CD4-positive, alpha-beta T cell (primary cell): ENCODE measurements around the gene ZNF446. TPM values are rescaled to one million over a fixed set of nuclear protein-coding genes. Genes with fewer than 3 reads are reported as not detected.
A peak's percentile ranks its signal among the peaks of the same experiment; 100 is the strongest.

Experiments used
- ATAC-seq: fragments of 200-7000 bp; cut with Tn5 transposase; one replicate; pipeline ENCODE4 v1.10.0; 2022; ENCODE audit warnings: mild to moderate bottlenecking; ENCODE audit not compliant: poor library complexity
- CTCF ChIA-PET: fragments of 350-600 bp; sonication (Branson Sonifier 250); formaldehyde crosslinking; loops from one replicate; lab custom pipeline; 2021; ENCODE audit warnings: antibody characterized with exemption, inconsistent platforms; lab: Charles Lee
- POLR2A ChIA-PET: fragments of 350-600 bp; sonication (Branson Sonifier 250); formaldehyde crosslinking; loops from one replicate; lab custom pipeline; 2021; ENCODE audit warnings: antibody characterized with exemption, inconsistent platforms; lab: Charles Lee
- DNase-seq, 14 experiments: peaks; one replicate each; pipeline ENCODE4 v3.0.0-alpha.2; 2013 to 2020; ENCODE audit warnings: mixed read lengths in 2 of 14
- H3K27ac ChIP-seq, 2 donors: one replicate each; pipeline versions ENCODE4 v1.5.1 to v1.7.0; 2013; ENCODE audit warnings: low read length in 2 of 2, low read depth in 1 of 2, mild to moderate bottlenecking in 1 of 2
- H3K27me3 ChIP-seq, 2 experiments: 1 replicate in 1 of 2; 2 replicates in 1 of 2; pipeline versions ENCODE4 v1.6.1 to v1.7.0; 2013; ENCODE audit warnings: low read length in 2 of 2, control low read depth in 1 of 2, mild to moderate bottlenecking in 1 of 2, moderate library complexity in 1 of 2; ENCODE audit not compliant: insufficient read depth in 2 of 2, control insufficient read depth in 1 of 2
- H3K36me3 ChIP-seq: one replicate; pipeline ENCODE4 v1.6.1; 2013; ENCODE audit warnings: low read length, control low read depth; ENCODE audit not compliant: insufficient read depth
- H3K4me1 ChIP-seq: one replicate; pipeline ENCODE4 v1.6.1; 2013; ENCODE audit warnings: low read length, control low read depth; ENCODE audit not compliant: insufficient read depth
- H3K4me3 ChIP-seq: one replicate; pipeline ENCODE4 v1.5.1; 2013; ENCODE audit warnings: mild to moderate bottlenecking, low read length, moderate library complexity
- H3K9me3 ChIP-seq, 2 experiments: 1 replicate in 1 of 2; 2 replicates in 1 of 2; pipeline versions ENCODE4 v1.6.1 to v1.7.0; 2013; ENCODE audit warnings: low read length in 2 of 2, mild to moderate bottlenecking in 2 of 2, control low read depth in 1 of 2, moderate library complexity in 1 of 2; ENCODE audit not compliant: control insufficient read depth in 1 of 2, insufficient read depth in 1 of 2
- H3K27ac Mint-ChIP-seq: one replicate; pipeline ENCODE4 v1.8.0; 2020; ENCODE audit warnings: mixed read lengths
- H3K27me3 Mint-ChIP-seq: one replicate; pipeline ENCODE4 v1.8.0; 2021; ENCODE audit warnings: mixed read lengths
- H3K36me3 Mint-ChIP-seq: one replicate; pipeline ENCODE4 v1.8.0; 2021; ENCODE audit warnings: low read depth, mixed read lengths
- H3K4me1 Mint-ChIP-seq: one replicate; pipeline ENCODE4 v1.8.0; 2021; ENCODE audit warnings: low read depth, mixed read lengths
- H3K4me3 Mint-ChIP-seq: one replicate; pipeline ENCODE4 v1.8.0; 2020; ENCODE audit warnings: mild to moderate bottlenecking, mixed read lengths
- H3K9me3 Mint-ChIP-seq: one replicate; pipeline ENCODE4 v1.8.0; 2020; ENCODE audit warnings: mixed read lengths
- CTCF ChIP-seq: fragments of 200-600 bp; IDR thresholded peaks from one replicate; pipeline ENCODE4 v1.8.0; 2022; ENCODE audit warnings: antibody characterized with exemption, mild to moderate bottlenecking
- intact Hi-C, 2 experiments: fragments of 100-400 bp; cut with DNase I in 1 of 2; cut with micrococcal nuclease in 1 of 2; formaldehyde crosslinking; loops; one replicate each; pipeline versions ENCODE4 v1.15.1 to v1.9.0; 2023 to 2025; cut with DNase I, micrococcal nuclease
- total RNA-seq, 174 experiments: library from RNA in 2 of 174; stranded (reverse) in 2 of 174; gene quantifications; one replicate each; pipeline ENCODE4 v1.2.3 and lab custom pipeline; 2021 to 2026

The ZNF446 gene
- total RNA-seq, 2 experiments from 2014 or later, result 13.6 to 14.6 TPM

- no peaks in the 10 kb centered on the region for H3K36me3 ChIP-seq
- POLR2A ChIA-PET, result no interaction called here
- H3K9me3 Mint-ChIP-seq, result no peaks in the 10 kb centered on the region
- ATAC-seq (no peak), DNase-seq (no peak)
- H3K9me3 ChIP-seq, result no peaks in the 10 kb centered on the region
- no peaks in the 10 kb centered on the region for H3K27me3 ChIP-seq
- CTCF ChIA-PET, result no interaction called here
- no peak overlapping the region for H3K4me3 Mint-ChIP-seq
- no peaks in the 10 kb centered on the region for H3K4me1 Mint-ChIP-seq
- H3K27me3 Mint-ChIP-seq, result no peaks in the 10 kb centered on the region
- no peaks in the 10 kb centered on the region for H3K4me1 ChIP-seq
- H3K4me3 ChIP-seq, result no peak overlapping the region
- intact Hi-C loops, result no loop called here
- no peak overlapping the region for H3K27ac ChIP-seq
- no peak overlapping the region for H3K27ac Mint-ChIP-seq
- no peaks in the 10 kb centered on the region for H3K36me3 Mint-ChIP-seq
- TF ChIP-seq CTCF, result no peak
Measured at GRCh38 chr19:58491393-58491792, 15.2 kb downstream of the ZNF446 start.

GRCh38 chr19:58492265-58492664, 16.1 kb downstream of the ZNF446 start:
- Histone ChIP-seq H3K27ac (no peak overlapping the region), H3K4me1 (no peaks in the 10 kb centered on the region), H3K4me3 (no peak overlapping the region), H3K36me3 (no peaks in the 10 kb centered on the region), H3K27me3 (no peaks in the 10 kb centered on the region), H3K9me3 (no peaks in the 10 kb centered on the region)
- ChIA-PET CTCF (no interaction called here), POLR2A (no interaction called here)
- no peaks in the 10 kb centered on the region for H3K27me3 Mint-ChIP-seq
- H3K9me3 Mint-ChIP-seq, result no peaks in the 10 kb centered on the region
- no peak overlapping the region for H3K4me3 Mint-ChIP-seq
- H3K27ac Mint-ChIP-seq, result no peak overlapping the region
- H3K4me1 Mint-ChIP-seq, result no peaks in the 10 kb centered on the region
- DNase-seq, result no peak
- TF ChIP-seq CTCF, result no peak
- H3K36me3 Mint-ChIP-seq, result no peaks in the 10 kb centered on the region
- intact Hi-C loops, result no loop called here
- ATAC-seq, result no peak

GRCh38 chr19:58497634-58498170, 21.6 kb downstream of the ZNF446 start:
- intact Hi-C loops, result loop anchor here in 1 of 2 experiments (2.0 kb wide), 1 partner anchor 21 kb away; the partner anchor contains the start of gene ZNF446
- H3K9me3 Mint-ChIP-seq, result peaks cover 3% of the 10 kb centered on the region
- peak overlapping the region; percentile 38 for H3K4me3 Mint-ChIP-seq
- H3K36me3 Mint-ChIP-seq, result peaks cover 7% of the 10 kb centered on the region
- H3K27ac ChIP-seq, result no peak overlapping the region
- DNase-seq, result no peak
- ATAC-seq, result no peak
- H3K4me1 ChIP-seq, result peaks cover 25% of the 10 kb centered on the region
- no peak overlapping the region for H3K4me3 ChIP-seq
- H3K27me3 Mint-ChIP-seq, result no peaks in the 10 kb centered on the region
- H3K9me3 ChIP-seq, result peaks cover 0 to 25% of the 10 kb centered on the region in 2 experiments
- no peaks in the 10 kb centered on the region for H3K36me3 ChIP-seq
- no peak for TF ChIP-seq CTCF
- ChIA-PET POLR2A (interaction anchor here (2.3 kb wide), 1 partner anchor 22 kb away, joined by 15 read pairs; the partner anchor contains the start of gene ZBTB45), CTCF (no interaction called here)
- H3K27me3 ChIP-seq, result no peaks in the 10 kb centered on the region
- no peak overlapping the region for H3K27ac Mint-ChIP-seq
- H3K4me1 Mint-ChIP-seq, result peaks cover 16% of the 10 kb centered on the region
